ENCODE data around the gene PPIH.

GRCh38 chr1:42675467-42675866 is 17.2 kb downstream of the PPIH start:
- TF ChIP-seq, protein P1, sequence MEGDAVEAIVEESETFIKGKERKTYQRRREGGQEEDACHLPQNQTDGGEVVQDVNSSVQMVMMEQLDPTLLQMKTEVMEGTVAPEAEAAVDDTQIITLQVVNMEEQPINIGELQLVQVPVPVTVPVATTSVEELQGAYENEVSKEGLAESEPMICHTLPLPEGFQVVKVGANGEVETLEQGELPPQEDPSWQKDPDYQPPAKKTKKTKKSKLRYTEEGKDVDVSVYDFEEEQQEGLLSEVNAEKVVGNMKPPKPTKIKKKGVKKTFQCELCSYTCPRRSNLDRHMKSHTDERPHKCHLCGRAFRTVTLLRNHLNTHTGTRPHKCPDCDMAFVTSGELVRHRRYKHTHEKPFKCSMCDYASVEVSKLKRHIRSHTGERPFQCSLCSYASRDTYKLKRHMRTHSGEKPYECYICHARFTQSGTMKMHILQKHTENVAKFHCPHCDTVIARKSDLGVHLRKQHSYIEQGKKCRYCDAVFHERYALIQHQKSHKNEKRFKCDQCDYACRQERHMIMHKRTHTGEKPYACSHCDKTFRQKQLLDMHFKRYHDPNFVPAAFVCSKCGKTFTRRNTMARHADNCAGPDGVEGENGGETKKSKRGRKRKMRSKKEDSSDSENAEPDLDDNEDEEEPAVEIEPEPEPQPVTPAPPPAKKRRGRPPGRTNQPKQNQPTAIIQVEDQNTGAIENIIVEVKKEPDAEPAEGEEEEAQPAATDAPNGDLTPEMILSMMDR (IDR thresholded peaks at IDR 0.05 in 8 of 11, conservative IDR thresholded peaks at IDR 0.05 in 3 of 11), result no peak
- TF ChIP-seq POLR2AphosphoS5 (IDR thresholded peaks at IDR 0.05), result no peak
- no peak for TF ChIP-seq POLR2A (IDR thresholded peaks at IDR 0.05)

Data from spleen (tissue), 7 donors.